OCI-LY7 (cell line): Measurements from ENCODE around the gene MALRD1. TPM values are rescaled to one million over a fixed set of nuclear protein-coding genes. Genes with fewer than 3 reads are reported as not detected.

ENCODE experiments used
- BruUV-seq: library from RNA; stranded (reverse); fragments of 400-500 nt; replicated peaks from 2 replicates; lab custom pipeline; 2021; lab: Mats Ljungman, UMichigan
- CTCF ChIA-PET: fragments of 300-600 bp; sonication (Branson Sonifier 250); formaldehyde crosslinking; loops from one replicate; lab custom pipeline; 2022; ENCODE audit warnings: antibody characterized with exemption; ENCODE audit not compliant: unreplicated experiment; lab: Charles Lee
- POLR2A ChIA-PET: fragments of 300-600 bp; sonication (Branson Sonifier 250); formaldehyde crosslinking; loops from one replicate; lab custom pipeline; 2022; ENCODE audit warnings: antibody characterized with exemption; lab: Charles Lee
- DNase-seq: peaks from one replicate; pipeline ENCODE4 v3.0.0-alpha.2; 2015; ENCODE audit warnings: low spot score
- H2AFZ ChIP-seq: fragments of 200-600 bp; sonication (generic), shearing (Covaris generic); 2 replicates; pipeline ENCODE4 v1.6.1; 2014; ENCODE audit warnings: mild to moderate bottlenecking, antibody characterized with exemption, low read length, moderate library complexity
- H3K27ac ChIP-seq: fragments of 200-600 bp; sonication (generic); 2 replicates; pipeline ENCODE4 v1.5.1; 2014; ENCODE audit warnings: mixed run types, low read depth, mild to moderate bottlenecking, moderate library complexity, low read length, inconsistent platforms; ENCODE audit not compliant: poor library complexity, severe bottlenecking
- H3K36me3 ChIP-seq: fragments of 200-600 bp; sonication (generic); 2 replicates; pipeline ENCODE4 v1.6.1; 2014; ENCODE audit warnings: mild to moderate bottlenecking, antibody characterized with exemption, low read length, moderate library complexity, mixed read lengths; ENCODE audit not compliant: insufficient read depth
- H3K4me1 ChIP-seq: fragments of 200-600 bp; sonication (generic); 2 replicates; pipeline ENCODE4 v1.5.1; 2014; ENCODE audit warnings: mild to moderate bottlenecking, low read length; ENCODE audit not compliant: insufficient read depth, poor library complexity, severe bottlenecking
- H3K4me2 ChIP-seq: fragments of 200-600 bp; sonication (generic); 2 replicates; pipeline ENCODE4 v1.6.1; 2014; ENCODE audit warnings: mild to moderate bottlenecking, low read length
- H3K4me3 ChIP-seq: fragments of 200-600 bp; sonication (generic); 2 replicates; pipeline ENCODE4 v1.5.1; 2014; ENCODE audit warnings: mild to moderate bottlenecking, low read depth, low read length; ENCODE audit not compliant: poor library complexity, severe bottlenecking
- H3K79me2 ChIP-seq: fragments of 200-600 bp; sonication (generic); 2 replicates; pipeline ENCODE4 v1.6.1; 2016; ENCODE audit warnings: low read depth, mild to moderate bottlenecking, low read length, moderate library complexity, mixed read lengths; ENCODE audit not compliant: insufficient read depth
- H3K9me2 ChIP-seq: fragments of 200-600 bp; sonication (generic); 2 replicates; pipeline ENCODE4 v1.6.1; 2016; ENCODE audit warnings: mild to moderate bottlenecking, low read length, mixed read lengths; ENCODE audit not compliant: insufficient read depth
- H3K9me3 ChIP-seq: fragments of 200-600 bp; sonication (generic); 2 replicates; pipeline ENCODE4 v1.6.1; 2014; ENCODE audit warnings: mild to moderate bottlenecking, mixed run types, low read length, mixed read lengths
- H4K20me1 ChIP-seq: fragments of 200-600 bp; sonication (generic); 2 replicates; pipeline ENCODE4 v1.6.1; 2014; ENCODE audit warnings: mild to moderate bottlenecking, antibody characterized with exemption, low read length, moderate library complexity, mixed read lengths; ENCODE audit not compliant: insufficient read depth
- EZH2phosphoT487 ChIP-seq: fragments of 200-600 bp; sonication (generic); IDR thresholded peaks from 2 replicates; pipeline ENCODE4 v1.6.1; 2018; ENCODE audit warnings: low read depth, borderline replicate concordance, mild to moderate bottlenecking, mixed run types, antibody characterized with exemption, low read length, moderate library complexity, mixed read lengths
- intact Hi-C: fragments of 100-400 bp; cut with micrococcal nuclease; formaldehyde crosslinking; loops from one replicate; pipeline ENCODE4 v1.10.0; 2022; ENCODE audit not compliant: unreplicated experiment
- total RNA-seq, 2 experiments: library from RNA; depleted of rRNA in 1 of 2; stranded (reverse); fragments of >200 nt in 1 of 2; shearing (Covaris generic) in 1 of 2; gene quantifications; 2 replicates each; pipeline ENCODE4 v1.2.3, GENCODE V29; 2014 to 2022
- TF ChIP-seq, protein P1 (sequence below): fragments of 200-600 bp; sonication (generic); conservative IDR thresholded peaks from 2 replicates; pipeline ENCODE4 v1.5.1; 2014; ENCODE audit warnings: mild to moderate bottlenecking, antibody characterized with exemption, low read length, moderate library complexity, mixed read lengths

MALRD1 gene
- total RNA-seq, 2 experiments from 2014 or later, result not detected

DNA sequence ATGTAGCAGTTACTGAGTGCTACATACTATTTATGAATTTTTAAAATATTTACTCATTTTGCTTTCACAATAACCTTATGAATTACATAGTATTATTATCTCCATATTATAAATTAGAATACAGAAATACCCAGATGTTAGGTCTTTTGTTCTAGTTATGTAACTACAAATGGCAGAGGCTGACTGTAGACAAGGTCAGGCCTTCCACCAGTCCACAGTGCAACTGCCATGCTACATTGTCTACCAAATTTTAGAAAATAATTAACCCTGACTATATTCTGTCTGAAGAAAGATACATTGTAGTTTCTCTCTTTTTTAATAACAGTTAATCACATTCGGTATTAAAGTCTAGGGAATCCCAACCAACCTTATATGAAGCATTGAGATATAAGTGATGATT, 280.9 kb downstream of the MALRD1 start:
- BruUV-seq, result no TSS peak
- TF ChIP-seq, protein P1, sequence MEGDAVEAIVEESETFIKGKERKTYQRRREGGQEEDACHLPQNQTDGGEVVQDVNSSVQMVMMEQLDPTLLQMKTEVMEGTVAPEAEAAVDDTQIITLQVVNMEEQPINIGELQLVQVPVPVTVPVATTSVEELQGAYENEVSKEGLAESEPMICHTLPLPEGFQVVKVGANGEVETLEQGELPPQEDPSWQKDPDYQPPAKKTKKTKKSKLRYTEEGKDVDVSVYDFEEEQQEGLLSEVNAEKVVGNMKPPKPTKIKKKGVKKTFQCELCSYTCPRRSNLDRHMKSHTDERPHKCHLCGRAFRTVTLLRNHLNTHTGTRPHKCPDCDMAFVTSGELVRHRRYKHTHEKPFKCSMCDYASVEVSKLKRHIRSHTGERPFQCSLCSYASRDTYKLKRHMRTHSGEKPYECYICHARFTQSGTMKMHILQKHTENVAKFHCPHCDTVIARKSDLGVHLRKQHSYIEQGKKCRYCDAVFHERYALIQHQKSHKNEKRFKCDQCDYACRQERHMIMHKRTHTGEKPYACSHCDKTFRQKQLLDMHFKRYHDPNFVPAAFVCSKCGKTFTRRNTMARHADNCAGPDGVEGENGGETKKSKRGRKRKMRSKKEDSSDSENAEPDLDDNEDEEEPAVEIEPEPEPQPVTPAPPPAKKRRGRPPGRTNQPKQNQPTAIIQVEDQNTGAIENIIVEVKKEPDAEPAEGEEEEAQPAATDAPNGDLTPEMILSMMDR, result no peak
- TF ChIP-seq EZH2phosphoT487, result no peak
- no peak for DNase-seq
- Histone ChIP-seq H4K20me1 (no peaks in the 10 kb centered on the region), H3K4me3 (no peak overlapping the region), H3K27ac (no peak overlapping the region), H3K4me1 (no peaks in the 10 kb centered on the region), H3K9me2 (no peaks in the 10 kb centered on the region), H3K9me3 (no peaks in the 10 kb centered on the region), H3K4me2 (no peak overlapping the region), H3K36me3 (no peaks in the 10 kb centered on the region), H2AFZ (no peak overlapping the region), H3K79me2 (no peaks in the 10 kb centered on the region)
- intact Hi-C loops, result no loop called here
- POLR2A ChIA-PET, result interaction anchor here (0.7 kb wide), 1 partner anchor 63 kb away, joined by 3 read pairs; no protein-coding TSS in a partner anchor
- CTCF ChIA-PET, result no interaction called here

DNA sequence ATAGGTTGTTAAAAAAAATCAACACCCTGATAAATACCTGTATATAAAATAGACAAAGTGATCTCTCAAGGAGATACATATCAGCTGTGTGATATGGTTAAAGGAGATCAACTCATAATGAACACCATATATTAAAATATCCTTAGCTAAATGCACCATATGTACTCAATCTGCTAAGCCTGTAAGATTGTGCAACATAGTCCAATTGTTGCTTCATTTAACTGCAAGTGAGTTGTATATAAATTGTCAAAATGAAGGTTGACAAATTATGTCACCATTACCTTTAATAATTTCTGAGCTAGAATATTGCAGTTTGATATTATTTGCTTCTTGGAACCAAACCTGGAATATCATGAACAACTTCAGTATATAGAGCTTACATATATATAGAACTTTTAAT, 283.7 kb downstream of the MALRD1 start:
- no peaks in the 10 kb centered on the region for H4K20me1 ChIP-seq
- DNase-seq, result no peak
- ChIA-PET CTCF (no interaction called here), POLR2A (interaction anchor here (0.7 kb wide), 1 partner anchor 1897 kb away, joined by 5 read pairs; no protein-coding TSS in a partner anchor)
- no peak overlapping the region for H3K27ac ChIP-seq
- H3K9me2 ChIP-seq, result no peaks in the 10 kb centered on the region
- no peaks in the 10 kb centered on the region for H3K79me2 ChIP-seq
- intact Hi-C loops, result no loop called here
- H3K36me3 ChIP-seq, result no peaks in the 10 kb centered on the region
- no peaks in the 10 kb centered on the region for H3K4me1 ChIP-seq
- no peak for TF ChIP-seq EZH2phosphoT487
- TF ChIP-seq, protein P1, result no peak
- no peak overlapping the region for H3K4me2 ChIP-seq
- no TSS peak for BruUV-seq
- H3K4me3 ChIP-seq, result no peak overlapping the region
- no peaks in the 10 kb centered on the region for H3K9me3 ChIP-seq
- no peak overlapping the region for H2AFZ ChIP-seq

DNA sequence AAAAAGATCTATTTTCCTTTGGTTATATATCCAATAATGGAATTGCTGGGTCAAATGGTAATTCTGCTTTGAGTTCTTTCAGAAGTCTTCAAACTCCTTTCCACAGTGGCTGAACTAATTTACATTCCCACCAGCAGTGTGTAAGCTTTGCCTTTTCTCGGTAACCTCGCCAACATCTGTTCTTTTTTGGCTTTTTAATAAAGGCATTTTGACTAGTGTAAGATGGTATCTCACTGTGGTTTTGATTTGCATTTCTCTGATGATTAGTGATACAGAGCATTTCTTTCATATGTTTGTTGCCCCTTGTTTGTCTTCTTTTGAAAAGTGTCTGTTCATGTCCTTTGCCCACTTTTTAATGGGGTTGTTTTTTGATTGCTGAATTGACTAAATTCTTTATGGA, 285.0 kb downstream of the MALRD1 start:
- no TSS peak for BruUV-seq
- TF ChIP-seq, protein P1, result no peak
- TF ChIP-seq EZH2phosphoT487, result no peak
- CTCF ChIA-PET, result no interaction called here
- POLR2A ChIA-PET, result no interaction called here
- no peaks in the 10 kb centered on the region for H3K79me2 ChIP-seq
- no peak overlapping the region for H3K4me2 ChIP-seq
- H3K9me3 ChIP-seq, result no peaks in the 10 kb centered on the region
- H4K20me1 ChIP-seq, result no peaks in the 10 kb centered on the region
- no peaks in the 10 kb centered on the region for H3K36me3 ChIP-seq
- intact Hi-C loops, result no loop called here
- DNase-seq, result no peak
- no peak overlapping the region for H3K27ac ChIP-seq
- no peaks in the 10 kb centered on the region for H3K9me2 ChIP-seq
- H3K4me1 ChIP-seq, result no peaks in the 10 kb centered on the region
- no peak overlapping the region for H3K4me3 ChIP-seq
- no peak overlapping the region for H2AFZ ChIP-seq
